Heart right ventricle (tissue), 16 donors: ENCODE results near the gene ZFYVE28. TPM values are rescaled to one million over a fixed set of nuclear protein-coding genes. Genes with fewer than 3 reads are reported as not detected.

Source experiments
- ATAC-seq, 8 donors: fragments of 200-7000 bp; cut with Tn5 transposase; one replicate each; pipeline ENCODE4 v1.9.1; 2020; ENCODE audit warnings: mild to moderate bottlenecking in 8 of 8, moderate library complexity in 8 of 8, moderate number of reproducible peaks in 1 of 8
- DNase-seq, 2 donors: peaks; one replicate each; pipeline ENCODE4 v3.0.0-alpha.2; 2020
- H3K27ac ChIP-seq, 10 donors: fragments of 200-600 bp; sonication (generic) in 2 of 10; one replicate each; pipeline versions ENCODE4 v1.5.0 to v1.8.0; 2020 to 2022; ENCODE audit warnings: mild to moderate bottlenecking in 3 of 10
- H3K27me3 ChIP-seq, 7 donors: fragments of 200-600 bp; one replicate each; pipeline ENCODE4 v1.8.0; 2021 to 2022; ENCODE audit warnings: mild to moderate bottlenecking in 2 of 7
- H3K36me3 ChIP-seq, 9 donors: fragments of 200-600 bp; sonication (generic) in 1 of 9; one replicate each; pipeline versions ENCODE4 v1.5.0 to v1.8.0; 2020 to 2022; ENCODE audit warnings: mild to moderate bottlenecking in 2 of 9
- H3K4me1 ChIP-seq, 9 donors: fragments of 200-600 bp; sonication (generic) in 1 of 9; one replicate each; pipeline versions ENCODE4 v1.5.0 to v1.8.0; 2020 to 2022; ENCODE audit warnings: mild to moderate bottlenecking in 4 of 9
- H3K4me3 ChIP-seq, 10 donors: fragments of 200-600 bp; sonication (generic) in 2 of 10; one replicate each; pipeline versions ENCODE4 v1.5.0 to v1.8.0; 2020 to 2022; ENCODE audit warnings: mild to moderate bottlenecking in 7 of 10, moderate library complexity in 2 of 10
- H3K9me3 ChIP-seq, 11 donors: fragments of 200-600 bp in 10 of 11; sonication (generic) in 2 of 11; one replicate each; pipeline versions ENCODE4 v1.5.0 to v1.8.0; 2013 to 2022; ENCODE audit warnings: mild to moderate bottlenecking in 2 of 11, control low read depth in 1 of 11, moderate library complexity in 1 of 11
- WGBS, 2 donors: extraction: QIAGEN DNeasy Blood & Tissue Kit; methylation state at CpG; one replicate each; pipeline ENCODE4 v1.1.7; 2013; ENCODE audit warnings: inconsistent platforms in 1 of 2; 5-methylcytosine and 5-hydroxymethylcytosine counted together
- intact Hi-C, 10 donors: fragments of 100-400 bp; cut with DNase I; formaldehyde crosslinking; loops; one replicate each; pipeline versions ENCODE4 v1.11.1 to v1.14.2; 2022
- polyA plus RNA-seq, 2 donors: library from polyadenylated mRNA; stranded (reverse); fragments of 200-250 nt; gene quantifications; one replicate each; pipeline ENCODE4 v1.2.3, GENCODE V29; 2013
- total RNA-seq, 10 donors: library from RNA; stranded (reverse); fragmentation: NEBNext Ultra II Directional in 3 of 10; extraction: Animal tissue kit (Norgen Biotek cat#: 25700) in 3 of 10; gene quantifications; one replicate each; pipeline versions ENCODE4 v1.2.1 to v1.2.4, GENCODE V29; 2021 to 2023
- TF ChIP-seq, protein P1 (sequence below), 9 donors: fragments of 200-600 bp; sonication (generic) in 2 of 9; IDR thresholded peaks; one replicate each; pipeline versions ENCODE4 v1.5.0 to v1.8.0; 2021 to 2022; ENCODE audit warnings: antibody characterized with exemption in 9 of 9, mild to moderate bottlenecking in 5 of 9, moderate library complexity in 1 of 9
- donor health status: Arrhythmogenic right ventricular cardiomyopathy.
- donor health status: ischemic (EF 13 %, LVEDD 7.1; RV severe dilation, severe dysfunction).
- donor health status: healthy with polysubstance abuse.
- donor health status: DM: no; HTN: yes; CAD: no.
- donor health status: DM: no; HTN: no; CAD: no.
- donor health status: ischemic (EF 25% LVEDD 6.9; RV normal size, moderate dysfunction).
- donor health status: ischemic (EF 25% LVEDD 5.7; RV mildly dilated, moderate dysfunction).
- donor health status: healthy.
- donor health status: DM: yes; HTN: yes; CAD: no.
- donor health status: Ischemic cardiomyopathy.
- donor health status: ischemic (EF 35%, LVEDD 5.7; RV mildly dilated, moderate dysfunction).
- donor health status: nonischemic (EF 11% LVEDD 7.7; RV severe dilation, severe dysfunction).
- donor health status: DM: yes; HTN: yes; CAD: no.
- donor health status: PGD.
- donor health status: ischemic (EF 29% LVEDD 5.4; RV normal size, mild dysfunction).
- donor health status: nonischemic (EF 23%, LVEDD 6.1; RV moderate dilation, normal function).

The ZFYVE28 gene
- total and polyA plus RNA-seq, 12 donors = 2.3 to 9.9 (median 3.5) TPM

DNA sequence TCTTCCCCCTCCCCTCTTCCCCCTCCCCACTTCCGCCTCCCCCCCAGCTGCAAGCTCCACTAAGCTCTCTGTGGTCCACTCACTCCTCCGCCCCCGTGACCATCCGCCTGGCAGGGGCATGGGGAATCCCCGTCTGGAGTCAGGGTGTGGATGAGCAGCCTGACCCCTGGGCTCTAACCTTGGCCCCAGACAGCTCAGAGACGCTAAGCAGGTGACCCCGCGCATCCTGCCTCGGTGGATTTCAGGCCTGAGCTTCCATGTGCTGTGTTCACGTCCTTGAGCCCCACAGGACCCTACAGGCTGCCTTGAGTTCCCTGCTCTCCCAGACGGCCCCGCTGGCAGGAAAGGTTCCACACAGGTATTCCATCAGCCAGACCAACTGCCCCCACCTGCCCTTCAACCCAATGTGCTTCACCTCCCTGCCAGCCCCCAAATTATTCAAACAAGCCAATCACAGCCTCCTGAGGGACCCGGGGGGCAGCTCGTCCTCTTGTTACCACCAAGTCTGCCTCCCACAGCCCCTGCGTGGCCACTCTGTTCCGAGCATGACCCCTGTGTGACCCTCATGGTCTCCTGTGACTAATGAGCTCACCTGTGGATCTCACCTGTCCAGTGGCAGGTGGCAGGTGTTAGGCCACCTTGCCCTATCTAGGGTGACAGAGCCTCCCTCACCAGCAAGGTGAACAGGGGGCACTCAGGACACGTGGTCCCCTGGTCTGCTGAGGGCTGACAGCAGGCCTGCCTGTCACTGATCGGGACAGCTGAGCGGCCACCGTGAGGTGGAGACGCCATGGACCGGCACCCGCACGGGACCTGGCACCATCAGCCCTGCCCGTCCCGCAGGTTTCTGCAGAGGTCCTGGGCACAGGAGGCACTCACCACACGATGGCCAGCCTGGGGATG is 83.4 kb downstream of the ZFYVE28 start:
- intact Hi-C loops = no loop called here

DNA sequence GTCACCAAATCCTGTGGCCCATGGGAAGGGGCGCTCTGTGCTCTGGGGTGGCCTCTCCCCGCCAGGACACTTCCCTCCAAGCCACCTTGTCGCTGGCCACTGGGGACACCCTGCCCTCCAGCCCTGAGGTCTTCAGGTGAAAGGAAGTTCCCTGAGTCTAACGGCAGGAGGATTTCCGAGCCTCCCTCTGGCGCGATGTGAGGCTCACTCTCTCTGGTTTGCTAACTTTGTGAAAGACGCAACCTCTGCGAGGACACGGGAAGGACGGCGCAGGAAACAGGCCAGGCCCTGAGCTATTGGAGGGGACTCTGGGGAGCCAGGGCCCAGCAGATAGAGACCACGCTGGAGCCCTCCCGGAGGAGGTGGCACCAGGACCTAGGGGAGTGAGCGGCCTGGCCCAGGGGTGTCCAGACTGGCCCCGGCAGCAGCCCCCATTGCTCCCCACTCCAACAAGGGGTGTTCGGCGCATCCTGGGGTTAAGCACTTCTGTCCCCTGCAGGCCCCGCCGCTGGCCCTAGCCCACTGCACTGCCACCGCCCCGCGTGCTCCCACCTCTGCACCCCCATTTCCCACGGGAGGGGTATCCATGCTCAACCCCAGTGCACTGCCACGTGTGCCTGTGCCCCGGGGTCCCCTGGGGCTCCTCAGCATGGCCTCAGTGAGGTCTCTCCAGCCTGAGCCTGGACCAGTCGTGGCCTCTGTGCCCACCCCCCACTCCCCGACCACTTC is 84.4 kb downstream of the ZFYVE28 start:
- intact Hi-C loops = no loop called here
- no peak for DNase-seq
- no peak for ATAC-seq
- TF ChIP-seq, protein P1, sequence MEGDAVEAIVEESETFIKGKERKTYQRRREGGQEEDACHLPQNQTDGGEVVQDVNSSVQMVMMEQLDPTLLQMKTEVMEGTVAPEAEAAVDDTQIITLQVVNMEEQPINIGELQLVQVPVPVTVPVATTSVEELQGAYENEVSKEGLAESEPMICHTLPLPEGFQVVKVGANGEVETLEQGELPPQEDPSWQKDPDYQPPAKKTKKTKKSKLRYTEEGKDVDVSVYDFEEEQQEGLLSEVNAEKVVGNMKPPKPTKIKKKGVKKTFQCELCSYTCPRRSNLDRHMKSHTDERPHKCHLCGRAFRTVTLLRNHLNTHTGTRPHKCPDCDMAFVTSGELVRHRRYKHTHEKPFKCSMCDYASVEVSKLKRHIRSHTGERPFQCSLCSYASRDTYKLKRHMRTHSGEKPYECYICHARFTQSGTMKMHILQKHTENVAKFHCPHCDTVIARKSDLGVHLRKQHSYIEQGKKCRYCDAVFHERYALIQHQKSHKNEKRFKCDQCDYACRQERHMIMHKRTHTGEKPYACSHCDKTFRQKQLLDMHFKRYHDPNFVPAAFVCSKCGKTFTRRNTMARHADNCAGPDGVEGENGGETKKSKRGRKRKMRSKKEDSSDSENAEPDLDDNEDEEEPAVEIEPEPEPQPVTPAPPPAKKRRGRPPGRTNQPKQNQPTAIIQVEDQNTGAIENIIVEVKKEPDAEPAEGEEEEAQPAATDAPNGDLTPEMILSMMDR (IDR thresholded peaks at IDR 0.05) = no peak
- Histone ChIP-seq H3K36me3 (peaks cover 0 to 4% (median 0%) of the 10 kb centered on the region in 9 donors), H3K4me1 (no peaks in the 10 kb centered on the region), H3K27me3 (no peaks in the 10 kb centered on the region), H3K27ac (no peak overlapping the region), H3K4me3 (no peak overlapping the region), H3K9me3 (peaks cover 0 to 9% (median 0%) of the 10 kb centered on the region in 11 donors)
- WGBS, 2 donors = 81% methylated on average over 28 of the region's 28 CpGs

More for the DNA sequence above, 83.4 kb downstream of the ZFYVE28 start:
- Histone ChIP-seq H3K9me3 (no peaks in the 10 kb centered on the region), H3K27ac (no peak overlapping the region), H3K4me3 (no peak overlapping the region), H3K36me3 (peaks cover 0 to 4% (median 0%) of the 10 kb centered on the region in 9 donors), H3K27me3 (no peaks in the 10 kb centered on the region), H3K4me1 (no peaks in the 10 kb centered on the region)
- TF ChIP-seq, protein P1 (IDR thresholded peaks at IDR 0.05) = no peak
- ATAC-seq (no peak), DNase-seq (no peak)
- 85 to 86% methylated on average over 26 to 27 of the region's 27 CpGs for WGBS, 2 donors

DNA sequence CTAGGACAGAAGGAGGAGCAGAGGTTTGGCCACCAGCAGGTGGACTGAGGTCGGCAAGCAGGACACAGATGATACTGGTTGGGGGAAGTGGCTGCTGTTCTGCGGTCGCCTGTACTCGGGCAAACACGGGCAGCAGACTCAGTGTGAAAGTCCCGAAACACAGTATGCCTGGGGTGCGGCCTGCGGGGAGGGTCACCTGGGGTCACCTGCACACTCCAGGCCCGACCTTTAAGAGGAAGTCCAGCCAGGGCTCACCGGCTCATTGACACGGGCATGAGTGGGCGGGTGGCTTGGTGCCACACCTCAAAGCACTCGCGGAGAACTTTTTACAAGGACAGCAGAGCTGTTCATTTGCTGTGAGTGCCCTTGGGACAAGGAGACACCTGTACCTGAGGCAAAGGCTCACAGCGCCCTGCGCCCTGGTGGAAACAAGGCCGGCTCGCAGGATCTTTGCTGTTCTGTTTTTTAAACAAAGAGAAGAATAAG is 85.0 kb downstream of the ZFYVE28 start:
- H3K4me1 ChIP-seq = no peaks in the 10 kb centered on the region
- peaks cover 0 to 16% (median 6%) of the 10 kb centered on the region in 11 donors for H3K9me3 ChIP-seq
- H3K36me3 ChIP-seq = peaks cover 0 to 4% (median 0%) of the 10 kb centered on the region in 9 donors
- no peak overlapping the region for H3K27ac ChIP-seq
- TF ChIP-seq, protein P1 (IDR thresholded peaks at IDR 0.05) = no peak
- DNase-seq = no peak
- intact Hi-C loops = no loop called here
- H3K27me3 ChIP-seq = no peaks in the 10 kb centered on the region
- ATAC-seq = no peak
- H3K4me3 ChIP-seq = no peak overlapping the region
- 73 to 78% methylated on average over 18 of the region's 18 CpGs for WGBS, 2 donors

DNA sequence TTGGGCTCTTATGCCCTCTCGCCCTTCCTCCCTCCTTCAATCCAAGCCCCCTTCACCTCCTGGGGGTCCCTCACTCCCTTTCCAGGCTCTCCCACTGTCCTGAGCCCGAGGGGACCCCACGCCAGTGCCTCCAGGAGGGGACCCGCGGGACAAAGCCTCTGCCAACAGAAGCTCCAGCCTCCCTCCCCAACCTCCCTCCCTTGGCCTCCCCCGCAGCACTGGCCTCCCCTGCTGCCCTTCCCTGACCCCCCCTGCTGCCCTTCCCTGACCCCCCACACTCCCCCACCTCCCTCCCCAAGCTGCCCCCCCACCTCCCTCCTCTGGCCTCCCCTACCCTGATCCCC is 85.5 kb downstream of the ZFYVE28 start:
- no peaks in the 10 kb centered on the region for H3K27me3 ChIP-seq
- H3K4me1 ChIP-seq = no peaks in the 10 kb centered on the region
- TF ChIP-seq, protein P1 (IDR thresholded peaks at IDR 0.05) = no peak
- intact Hi-C loops = no loop called here
- no peak for DNase-seq
- 81 to 88% methylated on average over 6 of the region's 6 CpGs for WGBS, 2 donors
- H3K36me3 ChIP-seq = peaks cover 0 to 4% (median 0%) of the 10 kb centered on the region in 9 donors
- H3K4me3 ChIP-seq = no peak overlapping the region
- no peak overlapping the region for H3K27ac ChIP-seq
- no peak for ATAC-seq
- peaks cover 0 to 20% (median 9%) of the 10 kb centered on the region in 11 donors for H3K9me3 ChIP-seq
